ENCODE results near the gene ATP6V1F.
A peak's percentile ranks its signal among the peaks of the same experiment; 100 is the strongest.

The ATP6V1F gene

DNA sequence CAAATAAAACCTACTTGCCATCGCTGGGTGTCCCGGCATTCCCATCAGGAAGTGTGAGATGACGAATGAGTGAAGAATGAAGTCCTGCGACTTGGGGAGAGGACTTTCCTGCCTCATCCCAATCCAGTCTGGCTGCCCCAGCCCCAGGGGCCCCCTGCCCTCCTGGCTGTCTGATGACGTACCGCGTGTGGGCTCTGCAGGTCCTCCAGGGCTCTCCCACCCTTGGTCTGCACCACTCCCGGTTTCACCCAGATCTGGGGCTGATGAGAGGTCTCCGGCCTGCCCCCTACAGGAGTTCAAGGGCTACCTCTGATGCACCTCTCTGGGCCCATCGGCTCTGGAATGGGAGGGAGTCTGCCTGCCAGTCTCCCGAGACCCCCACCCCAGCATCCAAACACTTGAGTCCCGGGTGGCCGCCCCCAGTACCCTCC, 9.8 kb downstream of the ATP6V1F start:
- Histone ChIP-seq H3K27me3 (replicated peaks) (peaks cover 4% of the 10 kb centered on the region), H3K4me3 (ENCODE audit: low read depth, low read length) (no peak overlapping the region), H3K27ac (no peak overlapping the region), H3K36me3 (replicated peaks) (no peaks in the 10 kb centered on the region)
- DNase-seq, result no peak
- TF ChIP-seq, protein P1, sequence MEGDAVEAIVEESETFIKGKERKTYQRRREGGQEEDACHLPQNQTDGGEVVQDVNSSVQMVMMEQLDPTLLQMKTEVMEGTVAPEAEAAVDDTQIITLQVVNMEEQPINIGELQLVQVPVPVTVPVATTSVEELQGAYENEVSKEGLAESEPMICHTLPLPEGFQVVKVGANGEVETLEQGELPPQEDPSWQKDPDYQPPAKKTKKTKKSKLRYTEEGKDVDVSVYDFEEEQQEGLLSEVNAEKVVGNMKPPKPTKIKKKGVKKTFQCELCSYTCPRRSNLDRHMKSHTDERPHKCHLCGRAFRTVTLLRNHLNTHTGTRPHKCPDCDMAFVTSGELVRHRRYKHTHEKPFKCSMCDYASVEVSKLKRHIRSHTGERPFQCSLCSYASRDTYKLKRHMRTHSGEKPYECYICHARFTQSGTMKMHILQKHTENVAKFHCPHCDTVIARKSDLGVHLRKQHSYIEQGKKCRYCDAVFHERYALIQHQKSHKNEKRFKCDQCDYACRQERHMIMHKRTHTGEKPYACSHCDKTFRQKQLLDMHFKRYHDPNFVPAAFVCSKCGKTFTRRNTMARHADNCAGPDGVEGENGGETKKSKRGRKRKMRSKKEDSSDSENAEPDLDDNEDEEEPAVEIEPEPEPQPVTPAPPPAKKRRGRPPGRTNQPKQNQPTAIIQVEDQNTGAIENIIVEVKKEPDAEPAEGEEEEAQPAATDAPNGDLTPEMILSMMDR (IDR thresholded peaks at IDR 0.05; ENCODE audit: low read depth, low read length, missing control alignments), result peak; percentile 33
- in situ Hi-C loops (cut with HindIII; ENCODE audit: low pct_ligation_motif_present, low sequenced_read_pairs), result no loop called here

DNA sequence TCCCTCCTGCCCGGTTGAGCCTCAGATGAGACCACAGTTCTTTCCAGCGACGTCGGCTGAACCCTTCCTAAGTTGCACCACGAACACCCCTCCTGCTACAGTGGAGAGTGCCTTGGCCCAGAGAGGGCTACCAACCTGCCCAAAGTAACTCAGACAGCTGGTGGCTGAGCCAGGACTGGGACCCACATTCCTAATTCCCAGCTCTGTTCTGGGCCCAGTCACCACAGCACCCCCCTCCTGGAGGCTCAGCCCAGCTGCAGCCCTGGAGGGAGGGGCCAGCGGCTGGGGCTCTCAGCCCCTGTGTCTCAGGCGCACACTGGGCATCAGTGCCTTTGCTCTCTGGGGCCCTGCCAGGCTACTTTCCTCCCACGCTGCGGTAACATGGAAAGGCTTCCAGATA, 10.6 kb downstream of the ATP6V1F start:
- peaks cover 4% of the 10 kb centered on the region for H3K27me3 ChIP-seq (replicated peaks)
- H3K27ac ChIP-seq, result no peak overlapping the region

GRCh38 chr7:128874140-128875031, 11.7 kb downstream of the ATP6V1F start:
- DNase-seq, result no peak
- H3K27ac ChIP-seq, result no peak overlapping the region
- H3K27me3 ChIP-seq (replicated peaks), result peaks cover 4% of the 10 kb centered on the region
- TF ChIP-seq, protein P1 (IDR thresholded peaks at IDR 0.05; ENCODE audit: low read depth, low read length, missing control alignments), result no peak
- H3K4me3 ChIP-seq (ENCODE audit: low read depth, low read length), result no peak overlapping the region
- in situ Hi-C loops (cut with HindIII; ENCODE audit: low pct_ligation_motif_present, low sequenced_read_pairs), result no loop called here
- H3K36me3 ChIP-seq (replicated peaks), result no peaks in the 10 kb centered on the region

More for the DNA sequence above, 10.6 kb downstream of the ATP6V1F start:
- no peak for DNase-seq
- TF ChIP-seq, protein P1 (IDR thresholded peaks at IDR 0.05; ENCODE audit: low read depth, low read length, missing control alignments), result no peak
- in situ Hi-C loops (cut with HindIII; ENCODE audit: low pct_ligation_motif_present, low sequenced_read_pairs), result no loop called here
- no peak overlapping the region for H3K4me3 ChIP-seq (ENCODE audit: low read depth, low read length)
- no peaks in the 10 kb centered on the region for H3K36me3 ChIP-seq (replicated peaks)

DNA sequence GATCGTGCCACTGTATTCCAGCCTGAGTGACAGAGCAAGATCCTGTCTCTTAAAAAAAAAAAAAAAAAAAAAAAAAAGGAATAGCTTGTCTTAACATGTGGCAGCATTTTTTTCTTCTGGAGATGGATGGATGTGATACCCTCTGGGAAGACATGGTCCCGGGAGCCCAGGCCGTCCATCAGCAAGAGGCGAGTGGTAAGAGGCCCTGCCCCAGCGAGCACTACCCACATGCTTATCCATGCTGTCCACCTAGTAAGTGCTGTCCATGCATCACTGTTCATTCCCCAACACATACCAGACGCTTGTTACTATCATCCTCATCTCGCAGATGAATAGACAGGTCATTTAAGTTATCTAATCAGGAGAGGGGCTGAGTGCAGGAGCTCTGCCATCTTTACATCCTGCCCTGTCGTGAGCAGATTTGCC, 12.9 kb downstream of the ATP6V1F start:
- Histone ChIP-seq H3K36me3 (replicated peaks) (no peaks in the 10 kb centered on the region), H3K27me3 (replicated peaks) (no peaks in the 10 kb centered on the region), H3K27ac (no peak overlapping the region), H3K4me3 (ENCODE audit: low read depth, low read length) (no peak overlapping the region)
- TF ChIP-seq, protein P1 (IDR thresholded peaks at IDR 0.05; ENCODE audit: low read depth, low read length, missing control alignments), result no peak
- no peak for DNase-seq
- in situ Hi-C loops (cut with HindIII; ENCODE audit: low pct_ligation_motif_present, low sequenced_read_pairs), result no loop called here

DNA sequence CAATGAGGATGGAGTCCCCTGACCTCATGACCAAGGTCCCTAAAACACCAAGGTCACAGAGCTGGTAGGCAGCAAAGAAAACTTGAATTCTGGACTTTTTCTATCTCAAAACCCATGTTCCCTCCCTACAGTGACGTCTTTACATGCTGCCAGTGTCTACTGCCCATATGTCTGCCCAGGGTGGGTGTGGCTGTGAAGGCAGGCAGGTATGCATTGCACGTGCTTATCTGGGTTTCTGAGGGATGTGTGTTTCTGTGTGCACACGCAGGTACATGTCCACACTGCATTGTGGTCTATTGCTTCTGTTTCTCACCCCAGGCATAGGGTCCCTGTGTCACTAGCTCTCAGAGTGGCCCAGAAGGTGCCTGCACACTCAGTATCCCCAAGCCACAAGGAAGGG, 13.5 kb downstream of the ATP6V1F start:
- Histone ChIP-seq H3K27me3 (replicated peaks) (no peaks in the 10 kb centered on the region), H3K4me3 (ENCODE audit: low read depth, low read length) (no peak overlapping the region), H3K36me3 (replicated peaks) (no peaks in the 10 kb centered on the region), H3K27ac (no peak overlapping the region)
- no peak for DNase-seq
- TF ChIP-seq, protein P1 (IDR thresholded peaks at IDR 0.05; ENCODE audit: low read depth, low read length, missing control alignments), result no peak
- in situ Hi-C loops (cut with HindIII; ENCODE audit: low pct_ligation_motif_present, low sequenced_read_pairs), result no loop called here

All from brain microvascular endothelial cell (primary cell).